Natural killer cell (primary cell): Measurements from ENCODE around the gene HDAC4. TPM values are rescaled to one million over a fixed set of nuclear protein-coding genes. Genes with fewer than 3 reads are reported as not detected.

Source experiments
- ATAC-seq, 3 donors: fragments of 150-1000 bp in 2 of 3; fragments of 200-7000 bp in 1 of 3; cut with Tn5 transposase; 1 replicate in 1 of 3; 2 replicates in 2 of 3; pipeline ENCODE4 v1.10.0; 2021; ENCODE audit warnings: mild to moderate bottlenecking in 2 of 3, moderate library complexity in 2 of 3
- DNase-seq, 2 donors: peaks; one replicate each; pipeline versions ENCODE4 v3.0.0 to v3.0.0-alpha.2; 2013 to 2021; ENCODE audit warnings: mixed read lengths in 1 of 2
- H3K27ac ChIP-seq: one replicate; pipeline ENCODE4 v1.5.1; 2013; ENCODE audit warnings: mild to moderate bottlenecking, low read length
- H3K27me3 ChIP-seq: one replicate; pipeline ENCODE4 v1.6.1; 2013; ENCODE audit warnings: low read length; ENCODE audit not compliant: control insufficient read depth, insufficient read depth
- H3K36me3 ChIP-seq: one replicate; pipeline ENCODE4 v1.6.1; 2013; ENCODE audit warnings: low read length; ENCODE audit not compliant: control insufficient read depth, insufficient read depth
- H3K4me1 ChIP-seq: one replicate; pipeline ENCODE4 v1.6.1; 2013; ENCODE audit warnings: low read length; ENCODE audit not compliant: control insufficient read depth, insufficient read depth
- H3K4me3 ChIP-seq: one replicate; pipeline ENCODE4 v1.5.1; 2013; ENCODE audit warnings: low read length
- H3K9me3 ChIP-seq: one replicate; pipeline ENCODE4 v1.6.1; 2013; ENCODE audit warnings: low read length; ENCODE audit not compliant: control insufficient read depth, insufficient read depth
- H3K27ac Mint-ChIP-seq, 2 donors: one replicate each; pipeline ENCODE4 v1.8.0; 2022; ENCODE audit warnings: mild to moderate bottlenecking in 2 of 2, mixed read lengths in 2 of 2, moderate library complexity in 1 of 2
- H3K27me3 Mint-ChIP-seq, 2 donors: one replicate each; pipeline ENCODE4 v1.8.0; 2022; ENCODE audit warnings: low read depth in 2 of 2, mixed read lengths in 2 of 2
- H3K36me3 Mint-ChIP-seq: one replicate; pipeline ENCODE4 v1.8.0; 2022; ENCODE audit warnings: mixed read lengths
- H3K4me1 Mint-ChIP-seq, 2 donors: one replicate each; pipeline ENCODE4 v1.8.0; 2022; ENCODE audit warnings: mixed read lengths in 2 of 2
- H3K4me3 Mint-ChIP-seq: one replicate; pipeline ENCODE4 v1.8.0; 2022; ENCODE audit warnings: mild to moderate bottlenecking, moderate library complexity, mixed read lengths
- H3K9me3 Mint-ChIP-seq, 2 donors: one replicate each; pipeline ENCODE4 v1.8.0; 2022; ENCODE audit warnings: mixed read lengths in 2 of 2
- WGBS: methylation state at CpG from one replicate; pipeline ENCODE4 v1.1.7; 2013; ENCODE audit warnings: missing lambda C conversion rate; ENCODE audit not compliant: insufficient coverage; 5-methylcytosine and 5-hydroxymethylcytosine counted together
- intact Hi-C: fragments of 100-400 bp; cut with micrococcal nuclease; formaldehyde crosslinking; loops from one replicate; pipeline ENCODE4 v1.14.2; 2022
- total RNA-seq, 4 donors: library from RNA; stranded (reverse); fragments of 120-200 nt in 1 of 4; gene quantifications; one replicate each; pipeline versions ENCODE4 v1.2.3 to v1.2.4, GENCODE V29; 2013 to 2022
- TF ChIP-seq, protein P1 (sequence below): fragments of 200-600 bp; IDR thresholded peaks from one replicate; pipeline ENCODE4 v1.8.0; 2022; ENCODE audit warnings: antibody characterized with exemption

The HDAC4 gene
- total RNA-seq, 3 donors from 2014 or later (not counting 1 experiment from before 2014, with no cell fraction given), result 74.9 to 105 (median 100) TPM

DNA sequence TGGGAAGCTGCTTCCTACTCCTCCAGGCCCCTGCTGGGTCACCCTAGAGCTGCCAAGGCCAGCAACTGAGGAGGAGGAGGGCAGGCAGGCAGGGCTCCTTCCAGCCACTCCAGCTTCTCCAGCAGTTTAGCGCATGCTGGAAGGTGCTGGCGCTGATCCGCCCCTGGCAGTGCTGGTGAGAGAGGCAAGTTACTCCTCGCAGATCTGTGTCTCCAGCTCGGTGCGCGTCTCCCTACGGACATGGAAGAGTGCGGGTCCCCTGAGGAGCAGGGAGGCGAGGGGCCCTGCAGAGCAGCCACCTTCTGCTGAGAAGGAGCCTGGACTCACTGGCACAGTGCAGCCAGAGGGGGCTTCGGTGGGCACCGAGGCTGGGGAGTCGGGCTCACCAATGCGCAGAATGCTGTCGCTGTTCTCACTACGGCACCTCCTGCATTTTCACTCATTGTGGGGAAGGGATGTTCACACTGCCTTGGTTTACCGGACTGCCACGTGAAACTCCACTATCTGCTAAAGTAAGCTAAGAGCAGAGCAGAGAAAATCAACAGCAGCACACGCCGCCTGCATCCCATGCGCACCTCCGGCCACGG is 206.0 kb downstream of the HDAC4 start:
- ATAC-seq, result no peak
- H3K4me3 Mint-ChIP-seq, result no peak overlapping the region
- no peaks in the 10 kb centered on the region for H3K27me3 Mint-ChIP-seq
- Histone ChIP-seq H3K4me3 (no peak overlapping the region), H3K9me3 (no peaks in the 10 kb centered on the region), H3K36me3 (peaks cover 10% of the 10 kb centered on the region), H3K27me3 (no peaks in the 10 kb centered on the region), H3K4me1 (peaks cover 4% of the 10 kb centered on the region), H3K27ac (no peak overlapping the region)
- intact Hi-C loops, result no loop called here
- no peaks in the 10 kb centered on the region for H3K36me3 Mint-ChIP-seq
- H3K4me1 Mint-ChIP-seq, result peaks cover 29 to 57% of the 10 kb centered on the region in 2 donors
- no peak for DNase-seq
- TF ChIP-seq, protein P1, sequence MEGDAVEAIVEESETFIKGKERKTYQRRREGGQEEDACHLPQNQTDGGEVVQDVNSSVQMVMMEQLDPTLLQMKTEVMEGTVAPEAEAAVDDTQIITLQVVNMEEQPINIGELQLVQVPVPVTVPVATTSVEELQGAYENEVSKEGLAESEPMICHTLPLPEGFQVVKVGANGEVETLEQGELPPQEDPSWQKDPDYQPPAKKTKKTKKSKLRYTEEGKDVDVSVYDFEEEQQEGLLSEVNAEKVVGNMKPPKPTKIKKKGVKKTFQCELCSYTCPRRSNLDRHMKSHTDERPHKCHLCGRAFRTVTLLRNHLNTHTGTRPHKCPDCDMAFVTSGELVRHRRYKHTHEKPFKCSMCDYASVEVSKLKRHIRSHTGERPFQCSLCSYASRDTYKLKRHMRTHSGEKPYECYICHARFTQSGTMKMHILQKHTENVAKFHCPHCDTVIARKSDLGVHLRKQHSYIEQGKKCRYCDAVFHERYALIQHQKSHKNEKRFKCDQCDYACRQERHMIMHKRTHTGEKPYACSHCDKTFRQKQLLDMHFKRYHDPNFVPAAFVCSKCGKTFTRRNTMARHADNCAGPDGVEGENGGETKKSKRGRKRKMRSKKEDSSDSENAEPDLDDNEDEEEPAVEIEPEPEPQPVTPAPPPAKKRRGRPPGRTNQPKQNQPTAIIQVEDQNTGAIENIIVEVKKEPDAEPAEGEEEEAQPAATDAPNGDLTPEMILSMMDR, result no peak
- no peaks in the 10 kb centered on the region for H3K9me3 Mint-ChIP-seq
- 97% methylated on average over 23 of the region's 23 CpGs for WGBS
- no peak overlapping the region for H3K27ac Mint-ChIP-seq

- ATAC-seq (no peak), DNase-seq (peak in 1 of 2 donors; percentile 13)
- H3K4me1 Mint-ChIP-seq, result peaks cover 29 to 57% of the 10 kb centered on the region in 2 donors
- no peak overlapping the region for H3K4me3 Mint-ChIP-seq
- no peaks in the 10 kb centered on the region for H3K36me3 Mint-ChIP-seq
- TF ChIP-seq, protein P1, result no peak
- WGBS, result 94% methylated on average over 17 of the region's 17 CpGs
- no peak overlapping the region for H3K27ac Mint-ChIP-seq
- H3K27me3 ChIP-seq, result no peaks in the 10 kb centered on the region
- peaks cover 4% of the 10 kb centered on the region for H3K4me1 ChIP-seq
- H3K9me3 ChIP-seq, result peaks cover 2% of the 10 kb centered on the region
- no peaks in the 10 kb centered on the region for H3K27me3 Mint-ChIP-seq
- peaks cover 16% of the 10 kb centered on the region for H3K36me3 ChIP-seq
- no peak overlapping the region for H3K4me3 ChIP-seq
- intact Hi-C loops, result no loop called here
- no peaks in the 10 kb centered on the region for H3K9me3 Mint-ChIP-seq
- H3K27ac ChIP-seq, result no peak overlapping the region
Observed at GRCh38 chr2:239193925-239194677, 206.7 kb downstream of the HDAC4 start.

DNA sequence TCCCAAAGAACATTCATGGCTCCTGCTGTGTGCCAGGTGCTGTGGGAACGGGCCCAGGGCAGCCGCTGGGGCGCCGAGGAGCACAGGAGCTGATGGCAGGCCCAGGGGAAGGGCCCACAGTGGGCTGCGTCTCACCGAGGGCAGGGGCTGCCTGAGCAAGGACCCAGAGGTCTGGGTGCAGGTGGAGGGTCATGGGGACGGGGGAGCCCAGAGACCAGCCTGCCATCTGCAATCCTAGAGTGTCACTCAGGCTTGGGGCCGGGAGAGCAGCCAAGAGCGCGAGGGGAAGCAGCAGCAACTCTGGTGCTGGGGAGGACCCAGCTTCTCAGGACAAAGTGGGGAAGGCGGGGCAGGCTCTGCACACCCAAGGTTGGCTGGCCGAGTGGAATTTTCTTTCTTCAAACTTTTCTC is 207.4 kb downstream of the HDAC4 start:
- peaks cover 7% of the 10 kb centered on the region for H3K9me3 ChIP-seq
- ATAC-seq (no peak), DNase-seq (peak in 1 of 2 donors; percentile 10)
- Mint-ChIP-seq H3K4me1 (peaks cover 24 to 52% of the 10 kb centered on the region in 2 donors), H3K27ac (no peak overlapping the region), H3K9me3 (no peaks in the 10 kb centered on the region), H3K27me3 (no peaks in the 10 kb centered on the region), H3K36me3 (no peaks in the 10 kb centered on the region), H3K4me3 (no peak overlapping the region)
- intact Hi-C loops, result no loop called here
- 95% methylated on average over 12 of the region's 12 CpGs for WGBS
- no peak overlapping the region for H3K27ac ChIP-seq
- TF ChIP-seq, protein P1, result no peak
- no peak overlapping the region for H3K4me3 ChIP-seq
- peaks cover 4% of the 10 kb centered on the region for H3K4me1 ChIP-seq
- no peaks in the 10 kb centered on the region for H3K27me3 ChIP-seq
- H3K36me3 ChIP-seq, result peaks cover 22% of the 10 kb centered on the region
